Measurements from ENCODE around the gene RAD51B. TPM values are rescaled to one million over a fixed set of nuclear protein-coding genes. Genes with fewer than 3 reads are reported as not detected.

The RAD51B gene
- total and polyA plus RNA-seq, 5 donors = 0.88 to 5.3 (median 3.3) TPM

DNA sequence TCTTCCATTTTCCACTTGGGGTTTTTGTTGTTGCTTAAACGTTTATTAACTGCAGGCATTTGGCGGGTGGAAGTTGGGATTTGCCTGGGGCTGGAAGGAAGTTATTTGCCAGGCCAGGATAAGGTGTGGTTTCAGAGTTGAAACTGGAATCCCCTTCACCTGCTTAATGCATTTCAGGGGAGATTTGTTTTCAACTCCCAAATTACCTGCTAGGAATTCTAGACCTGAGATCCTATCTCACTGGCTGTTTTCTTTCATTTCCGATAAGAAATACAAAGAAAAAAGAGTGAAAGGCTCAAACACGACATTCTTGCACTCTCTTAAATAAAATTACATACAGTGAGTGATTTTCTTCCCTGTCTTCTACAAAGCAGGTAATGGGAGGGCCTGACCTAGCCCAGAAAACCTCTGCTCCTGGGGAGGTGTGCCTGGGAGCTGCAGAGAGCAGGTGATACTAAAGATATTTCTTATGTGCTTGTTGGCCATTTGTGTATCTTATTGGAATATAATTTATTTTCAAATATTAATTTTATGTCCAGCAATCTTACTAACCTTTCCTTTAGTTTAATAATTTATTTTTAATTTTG is 695.1 kb downstream of the RAD51B start:
- Histone ChIP-seq H3K27me3 (ENCODE audit: control insufficient read depth, insufficient read depth) (no peaks in the 10 kb centered on the region), H3K4me1 (ENCODE audit: control insufficient read depth, insufficient read depth, low read length) (peaks cover 27% of the 10 kb centered on the region), H3K4me3 (ENCODE audit: low read length) (no peak overlapping the region), H3K27ac (ENCODE audit: low read length) (no peak overlapping the region), H3K9me3 (ENCODE audit: control insufficient read depth, low read length) (no peaks in the 10 kb centered on the region)
- 81% methylated on average over 4 of the region's 4 CpGs for WGBS
- ATAC-seq (no peak), DNase-seq (no peak)
- intact Hi-C loops (cut with DNase I) = loop anchor here in 1 of 4 donors (10.0 kb wide), 1 partner anchor 120 kb away; no protein-coding TSS in a partner anchor

DNA sequence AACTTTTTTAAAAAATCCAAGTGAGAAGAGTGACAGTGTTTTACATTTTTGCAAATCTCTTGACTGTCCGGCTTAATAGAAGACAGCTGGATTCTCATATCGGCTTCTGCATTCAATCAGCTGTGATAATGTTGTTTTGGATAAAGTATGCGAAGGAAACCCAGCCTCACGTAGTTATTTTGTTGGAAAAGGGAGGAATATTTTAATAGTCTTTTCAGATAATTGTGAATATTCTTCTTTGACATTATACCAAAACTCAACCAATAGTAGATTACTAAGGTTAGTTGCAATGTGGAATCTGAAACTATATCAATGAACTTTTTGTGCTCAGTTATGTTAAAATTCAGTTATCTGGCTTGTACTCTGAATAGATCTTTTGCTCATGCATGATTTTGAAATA is 696.8 kb downstream of the RAD51B start:
- Histone ChIP-seq H3K9me3 (ENCODE audit: control insufficient read depth, low read length) (no peaks in the 10 kb centered on the region), H3K4me3 (ENCODE audit: low read length) (no peak overlapping the region), H3K4me1 (ENCODE audit: control insufficient read depth, insufficient read depth, low read length) (peaks cover 19% of the 10 kb centered on the region), H3K27me3 (ENCODE audit: control insufficient read depth, insufficient read depth) (no peaks in the 10 kb centered on the region), H3K27ac (ENCODE audit: low read length) (no peak overlapping the region)
- 47% methylated on average over 4 of the region's 4 CpGs for WGBS
- DNase-seq (no peak), ATAC-seq (no peak)
- intact Hi-C loops (cut with DNase I) = loop anchor here in 1 of 4 donors (10.0 kb wide), 1 partner anchor 122 kb away; no protein-coding TSS in a partner anchor

DNA sequence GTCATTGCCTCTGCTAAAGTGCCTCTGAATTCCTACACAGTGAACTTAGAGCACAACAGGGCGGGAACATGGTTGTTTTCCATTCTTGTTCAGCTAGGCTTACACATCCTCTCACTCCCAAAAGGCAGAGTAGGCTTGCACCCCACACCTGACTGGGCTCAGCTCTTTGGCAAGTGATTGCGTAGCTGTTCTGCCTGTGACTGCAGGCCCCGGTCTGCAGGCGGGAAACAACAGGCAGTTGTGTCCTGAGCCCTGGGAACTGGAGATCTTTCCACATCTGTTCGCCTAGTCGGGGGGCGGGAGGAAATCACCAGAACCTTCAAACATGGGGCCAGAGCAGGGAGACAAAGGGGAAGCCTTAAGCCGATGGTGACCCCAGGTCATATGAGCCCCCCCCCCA is 698.6 kb downstream of the RAD51B start:
- ATAC-seq = peak in 1 of 2 donors; percentile 25
- Histone ChIP-seq H3K9me3 (ENCODE audit: control insufficient read depth, low read length) (no peaks in the 10 kb centered on the region), H3K4me1 (ENCODE audit: control insufficient read depth, insufficient read depth, low read length) (peaks cover 24% of the 10 kb centered on the region), H3K4me3 (ENCODE audit: low read length) (no peak overlapping the region), H3K27ac (ENCODE audit: low read length) (peak overlapping the region; percentile 10), H3K27me3 (ENCODE audit: control insufficient read depth, insufficient read depth) (no peaks in the 10 kb centered on the region)
- DNase-seq = no peak
- intact Hi-C loops (cut with DNase I) = loop anchor here in 1 of 4 donors (10.0 kb wide), 1 partner anchor 123 kb away; no protein-coding TSS in a partner anchor
- 74% methylated on average over 8 of the region's 8 CpGs for WGBS

DNA sequence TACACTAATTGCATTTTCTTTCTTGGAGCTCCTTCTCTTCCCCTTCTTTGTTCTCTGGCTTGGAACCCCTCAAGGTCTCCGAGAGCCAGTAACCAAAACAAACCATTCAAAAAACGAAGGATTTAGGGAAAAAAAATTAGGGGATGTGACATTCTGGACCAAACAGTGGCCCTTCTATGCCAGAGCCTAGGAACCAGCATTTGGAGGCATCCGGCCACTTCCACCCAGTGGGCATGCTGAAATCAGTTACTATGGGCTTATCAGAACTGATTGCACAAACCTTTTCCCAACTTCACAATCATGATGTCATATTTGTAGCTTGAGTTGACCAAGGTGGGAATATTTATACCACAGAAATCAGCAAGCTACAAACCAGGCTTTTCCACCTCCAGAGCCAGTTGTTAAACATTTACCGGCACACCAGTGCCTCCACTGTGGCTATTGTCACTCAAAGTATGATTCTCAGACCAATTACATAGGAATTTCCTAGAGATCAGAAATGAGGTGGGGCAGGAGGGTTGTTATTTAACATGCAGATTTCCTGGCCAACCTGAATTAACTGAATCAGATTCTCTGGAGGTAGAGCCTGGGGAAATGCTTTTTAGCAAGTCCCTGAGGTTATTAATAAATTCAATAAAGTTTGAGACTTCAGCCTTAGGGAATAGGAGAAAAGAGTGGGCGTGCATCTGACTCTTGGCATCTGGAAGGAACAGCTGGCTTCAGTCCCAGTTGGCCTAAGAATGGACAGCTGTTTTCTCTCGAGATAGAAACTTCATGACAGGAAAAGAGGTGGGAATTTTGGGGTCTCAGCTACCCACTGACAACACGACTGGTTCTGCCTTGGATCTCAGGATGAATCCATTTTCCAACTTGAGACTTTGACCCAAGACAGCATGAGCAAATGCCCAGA is 699.4 kb downstream of the RAD51B start:
- Histone ChIP-seq H3K27me3 (ENCODE audit: control insufficient read depth, insufficient read depth) (no peaks in the 10 kb centered on the region), H3K4me3 (ENCODE audit: low read length) (no peak overlapping the region), H3K27ac (ENCODE audit: low read length) (peak overlapping the region; percentile 84), H3K4me1 (ENCODE audit: control insufficient read depth, insufficient read depth, low read length) (peaks cover 26% of the 10 kb centered on the region), H3K9me3 (ENCODE audit: control insufficient read depth, low read length) (no peaks in the 10 kb centered on the region)
- intact Hi-C loops (cut with DNase I) = loop anchor here in 1 of 4 donors (10.0 kb wide), 1 partner anchor 124 kb away; no protein-coding TSS in a partner anchor
- DNase-seq = peak in 2 of 3 donors; percentile 56 to 81
- ATAC-seq = peak; percentile 25 to 42
- 38% methylated on average over 7 of the region's 7 CpGs for WGBS

DNA sequence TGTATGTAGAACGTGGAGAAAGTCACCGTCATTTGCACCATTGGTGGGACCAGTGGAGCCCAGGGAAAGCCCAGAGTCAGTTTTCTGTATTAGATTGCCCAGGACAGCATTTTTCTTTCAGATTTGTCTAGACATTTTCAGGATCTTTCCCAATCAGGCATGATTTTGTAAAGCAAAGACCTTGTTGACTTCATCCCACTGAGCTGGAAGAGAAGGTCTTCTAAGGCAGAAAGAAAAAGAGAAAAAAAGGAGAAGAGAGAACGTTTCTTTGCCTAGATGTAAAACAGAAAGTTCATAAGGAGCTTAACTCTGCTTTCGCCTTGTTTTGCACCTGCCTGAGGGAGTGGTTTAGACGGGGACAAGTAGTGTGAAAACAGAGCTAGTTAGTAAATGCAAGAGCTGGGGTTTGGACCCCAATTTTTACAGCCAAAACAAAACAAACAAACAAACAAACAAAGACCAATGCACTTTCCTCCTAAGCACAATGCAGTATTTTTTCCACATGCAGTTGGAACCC is 700.1 kb downstream of the RAD51B start:
- ATAC-seq (peak in 1 of 2 donors; percentile 11), DNase-seq (no peak)
- no peak overlapping the region for H3K4me3 ChIP-seq (ENCODE audit: low read length)
- H3K4me1 ChIP-seq (ENCODE audit: control insufficient read depth, insufficient read depth, low read length) = peaks cover 26% of the 10 kb centered on the region
- WGBS = 60% methylated on average over 5 of the region's 5 CpGs
- peak overlapping the region; percentile 84 for H3K27ac ChIP-seq (ENCODE audit: low read length)
- intact Hi-C loops (cut with DNase I) = loop anchor here in 1 of 4 donors (10.0 kb wide), 1 partner anchor 125 kb away; no protein-coding TSS in a partner anchor
- H3K9me3 ChIP-seq (ENCODE audit: control insufficient read depth, low read length) = no peaks in the 10 kb centered on the region
- H3K27me3 ChIP-seq (ENCODE audit: control insufficient read depth, insufficient read depth) = no peaks in the 10 kb centered on the region

DNA sequence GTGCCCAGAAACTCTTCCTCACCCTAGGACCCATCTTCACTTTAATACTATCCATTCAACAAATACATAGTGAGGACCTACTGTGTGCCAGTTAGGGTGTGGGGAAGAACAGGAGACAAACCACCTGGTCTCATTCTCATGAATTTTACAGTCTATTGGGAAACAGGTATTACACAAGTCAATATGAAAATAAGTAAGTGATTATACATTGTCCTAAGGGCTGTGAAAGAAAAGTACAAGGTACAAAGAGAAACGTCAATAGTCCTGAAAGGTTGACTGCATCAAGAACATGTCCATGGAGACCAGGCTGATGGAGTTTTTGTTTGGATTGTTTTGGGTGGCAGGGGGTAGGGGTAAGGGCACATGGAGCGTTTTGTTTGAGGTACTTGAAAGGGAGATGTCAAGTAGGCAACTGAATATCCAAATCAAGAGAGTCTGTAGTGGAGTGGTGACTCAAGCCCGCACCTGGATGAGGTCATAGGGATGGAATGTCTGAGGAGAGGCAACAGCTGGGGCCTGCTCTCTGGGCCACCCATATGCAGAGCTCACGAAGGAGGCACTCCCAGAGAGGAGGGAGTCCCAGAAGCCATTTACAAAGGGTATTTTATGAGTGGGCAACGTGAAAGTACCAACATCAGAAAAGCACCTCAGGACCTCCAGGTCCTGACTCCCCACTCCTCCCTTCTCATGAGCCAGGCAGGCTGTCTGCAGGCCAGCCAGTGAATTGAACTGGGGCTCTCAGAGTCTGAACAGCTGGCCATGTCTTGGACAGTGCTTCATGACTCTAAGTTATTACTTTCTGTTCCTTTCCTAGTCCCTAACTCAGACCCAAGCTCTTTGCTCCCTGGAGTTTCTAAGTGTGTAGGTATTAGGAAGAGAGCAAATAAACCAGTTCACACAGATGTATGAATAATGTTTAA is 701.3 kb downstream of the RAD51B start:
- no peak overlapping the region for H3K4me3 ChIP-seq (ENCODE audit: low read length)
- H3K9me3 ChIP-seq (ENCODE audit: control insufficient read depth, low read length) = no peaks in the 10 kb centered on the region
- no peaks in the 10 kb centered on the region for H3K27me3 ChIP-seq (ENCODE audit: control insufficient read depth, insufficient read depth)
- ATAC-seq (no peak), DNase-seq (peak in 1 of 3 donors; percentile 50)
- H3K27ac ChIP-seq (ENCODE audit: low read length) = peak overlapping the region; percentile 30
- peaks cover 26% of the 10 kb centered on the region for H3K4me1 ChIP-seq (ENCODE audit: control insufficient read depth, insufficient read depth, low read length)
- 84% methylated on average over 5 of the region's 5 CpGs for WGBS
- intact Hi-C loops (cut with DNase I) = no loop called here

DNA sequence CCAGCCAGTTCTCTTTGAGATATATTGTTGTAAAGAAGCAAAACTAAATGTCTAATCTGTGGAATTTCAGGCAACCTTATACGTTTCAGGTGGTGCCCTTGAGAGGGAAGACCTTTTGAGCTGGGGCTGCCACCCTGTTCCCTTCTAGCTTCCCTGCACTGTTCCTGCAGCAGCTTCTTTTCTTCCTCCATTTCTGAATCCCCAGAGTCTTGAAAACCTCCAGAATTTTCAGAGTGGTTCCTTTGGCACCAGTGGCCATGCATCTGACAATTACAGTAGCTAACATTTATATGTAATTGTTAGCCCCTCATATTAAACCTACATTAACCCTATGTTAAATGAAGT is 702.0 kb downstream of the RAD51B start:
- H3K27ac ChIP-seq (ENCODE audit: low read length) = peak overlapping the region; percentile 94
- H3K4me3 ChIP-seq (ENCODE audit: low read length) = no peak overlapping the region
- H3K9me3 ChIP-seq (ENCODE audit: control insufficient read depth, low read length) = no peaks in the 10 kb centered on the region
- no peak for DNase-seq
- H3K4me1 ChIP-seq (ENCODE audit: control insufficient read depth, insufficient read depth, low read length) = peaks cover 26% of the 10 kb centered on the region
- H3K27me3 ChIP-seq (ENCODE audit: control insufficient read depth, insufficient read depth) = no peaks in the 10 kb centered on the region
- 89% methylated on average over 1 of the region's 1 CpG for WGBS
- intact Hi-C loops (cut with DNase I) = no loop called here
- ATAC-seq = no peak

DNA sequence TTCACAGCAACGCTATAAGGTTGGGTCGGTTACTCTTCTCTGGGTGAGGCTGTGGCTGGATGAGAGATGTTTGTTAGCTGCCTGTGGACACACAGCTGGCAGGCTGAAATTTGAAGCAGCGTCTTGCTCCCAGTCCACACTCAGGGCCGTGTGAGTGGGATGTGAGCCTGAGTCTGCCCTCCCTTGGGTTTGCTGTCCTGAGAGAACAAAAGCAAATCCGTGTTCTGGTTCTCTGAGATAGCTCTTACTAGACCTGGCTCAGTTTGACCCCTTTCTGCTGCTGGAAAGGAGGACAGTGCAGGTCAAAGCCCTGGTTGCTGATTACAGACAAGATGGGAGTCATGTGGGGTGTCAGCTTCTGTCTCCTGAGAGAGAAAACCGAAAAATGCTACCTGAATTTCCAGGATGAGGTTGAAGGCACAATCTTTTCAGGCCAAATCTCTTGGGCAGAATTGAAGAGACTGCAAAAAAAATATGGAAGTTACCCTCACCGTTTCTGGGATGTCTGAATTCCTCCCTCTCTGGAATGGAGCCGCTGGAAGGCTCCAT is 702.5 kb downstream of the RAD51B start:
- intact Hi-C loops (cut with DNase I) = loop anchor here in 1 of 4 donors (2.0 kb wide), 1 partner anchor 267 kb away; no protein-coding TSS in a partner anchor

DNA sequence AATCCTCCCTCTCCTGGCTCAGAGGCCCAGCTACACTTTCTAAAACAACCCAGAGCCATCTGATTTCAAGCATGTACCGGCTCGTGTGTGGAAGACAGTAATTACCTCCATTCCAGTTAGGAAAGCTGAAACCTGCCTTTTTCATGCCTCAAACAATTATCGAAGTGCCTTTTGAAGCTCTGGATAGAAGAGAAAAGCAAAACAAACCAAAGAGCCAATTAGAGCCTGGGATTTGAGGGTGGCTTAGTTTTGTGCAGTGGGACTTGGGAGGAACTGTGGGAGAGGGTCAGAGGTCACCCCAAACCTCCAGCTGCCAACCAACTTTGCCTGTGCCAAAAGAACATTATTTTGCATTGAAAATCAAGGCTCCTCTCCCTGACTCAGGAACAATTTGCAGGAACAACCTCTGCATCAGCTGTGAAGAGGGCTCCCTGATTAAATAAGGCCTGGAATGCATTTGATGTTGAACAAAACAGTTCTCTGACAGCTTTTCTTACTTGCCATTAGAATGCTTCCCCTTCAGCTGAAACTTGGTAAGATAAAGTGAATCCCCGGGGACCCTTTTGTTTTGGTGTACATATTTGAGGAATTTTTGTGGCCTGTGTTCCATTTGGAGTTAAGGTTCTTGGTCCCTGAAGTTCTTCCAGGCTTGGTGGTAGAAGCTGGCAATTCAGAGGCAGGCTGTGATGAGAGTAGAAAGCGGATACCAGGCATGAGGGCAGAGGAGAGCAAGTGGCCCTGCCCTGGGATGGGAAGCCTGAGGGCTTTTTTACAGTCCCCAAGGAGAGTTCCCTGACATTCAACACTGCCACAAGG is 703.1 kb downstream of the RAD51B start:
- Histone ChIP-seq H3K4me3 (ENCODE audit: low read length) (no peak overlapping the region), H3K9me3 (ENCODE audit: control insufficient read depth, low read length) (no peaks in the 10 kb centered on the region), H3K4me1 (ENCODE audit: control insufficient read depth, insufficient read depth, low read length) (peaks cover 27% of the 10 kb centered on the region), H3K27ac (ENCODE audit: low read length) (peak overlapping the region; percentile 94), H3K27me3 (ENCODE audit: control insufficient read depth, insufficient read depth) (no peaks in the 10 kb centered on the region)
- DNase-seq (peak in 1 of 3 donors; percentile 63), ATAC-seq (peak in 1 of 2 donors; percentile 52)
- 57% methylated on average over 5 of the region's 5 CpGs for whole genome bisulfite sequencing
- intact Hi-C loops (cut with DNase I) = loop anchor here in 1 of 4 donors (2.0 kb wide), 1 partner anchor 266 kb away; no protein-coding TSS in a partner anchor

More for the DNA sequence above, 702.5 kb downstream of the RAD51B start:
- DNase-seq (peak in 1 of 3 donors; percentile 51), ATAC-seq (no peak)
- H3K27ac ChIP-seq (ENCODE audit: low read length) = peak overlapping the region; percentile 94
- 58% methylated on average over 8 of the region's 8 CpGs for WGBS
- no peaks in the 10 kb centered on the region for H3K9me3 ChIP-seq (ENCODE audit: control insufficient read depth, low read length)
- no peak overlapping the region for H3K4me3 ChIP-seq (ENCODE audit: low read length)
- peaks cover 26% of the 10 kb centered on the region for H3K4me1 ChIP-seq (ENCODE audit: control insufficient read depth, insufficient read depth, low read length)
- H3K27me3 ChIP-seq (ENCODE audit: control insufficient read depth, insufficient read depth) = no peaks in the 10 kb centered on the region

Data from right cardiac atrium (tissue), 5 donors.